Endothelial cell (in vitro differentiated cells): ENCODE measurements around the gene VRK3. TPM values are rescaled to one million over a fixed set of nuclear protein-coding genes. Genes with fewer than 3 reads are reported as not detected.

Experiments used
- DNase-seq: peaks from one replicate; pipeline ENCODE4 v3.0.0; 2021; ENCODE audit warnings: low spot score
- H3K27ac Mint-ChIP-seq: one replicate; pipeline ENCODE4 v1.8.0; 2021; ENCODE audit warnings: mixed read lengths, inconsistent platforms; ENCODE audit not compliant: unreplicated experiment
- H3K27me3 Mint-ChIP-seq: one replicate; pipeline ENCODE4 v1.8.0; 2021; ENCODE audit warnings: mild to moderate bottlenecking, moderate library complexity, mixed read lengths, inconsistent platforms; ENCODE audit not compliant: unreplicated experiment
- H3K36me3 Mint-ChIP-seq: one replicate; pipeline ENCODE4 v1.8.0; 2021; ENCODE audit warnings: mild to moderate bottlenecking, low read depth, mixed read lengths, inconsistent platforms; ENCODE audit not compliant: unreplicated experiment
- H3K4me1 Mint-ChIP-seq: one replicate; pipeline ENCODE4 v1.8.0; 2021; ENCODE audit warnings: mild to moderate bottlenecking, mixed read lengths, inconsistent platforms; ENCODE audit not compliant: unreplicated experiment
- H3K4me3 Mint-ChIP-seq: one replicate; pipeline ENCODE4 v1.8.0; 2021; ENCODE audit warnings: mild to moderate bottlenecking, mixed read lengths, inconsistent platforms; ENCODE audit not compliant: unreplicated experiment
- H3K9me3 Mint-ChIP-seq: one replicate; pipeline ENCODE4 v1.8.0; 2021; ENCODE audit warnings: mixed read lengths, inconsistent platforms; ENCODE audit not compliant: unreplicated experiment
- total RNA-seq: library from RNA; stranded (reverse); fragmentation: NEBNext Ultra II Directional; extraction: Animal tissue kit (Norgen Biotek cat#: 25700); gene quantifications from one replicate; pipeline ENCODE4 v1.2.1, GENCODE V29; 2021; ENCODE audit not compliant: unreplicated experiment
- TF ChIP-seq, protein P1 (sequence below): fragments of 200-600 bp; sonication (generic); IDR thresholded peaks from one replicate; pipeline ENCODE4 v1.5.0; 2021; ENCODE audit warnings: antibody characterized with exemption; ENCODE audit not compliant: unreplicated experiment

Gene VRK3
- total RNA-seq, 1 donor from 2014 or later: 51.2 TPM

DNA sequence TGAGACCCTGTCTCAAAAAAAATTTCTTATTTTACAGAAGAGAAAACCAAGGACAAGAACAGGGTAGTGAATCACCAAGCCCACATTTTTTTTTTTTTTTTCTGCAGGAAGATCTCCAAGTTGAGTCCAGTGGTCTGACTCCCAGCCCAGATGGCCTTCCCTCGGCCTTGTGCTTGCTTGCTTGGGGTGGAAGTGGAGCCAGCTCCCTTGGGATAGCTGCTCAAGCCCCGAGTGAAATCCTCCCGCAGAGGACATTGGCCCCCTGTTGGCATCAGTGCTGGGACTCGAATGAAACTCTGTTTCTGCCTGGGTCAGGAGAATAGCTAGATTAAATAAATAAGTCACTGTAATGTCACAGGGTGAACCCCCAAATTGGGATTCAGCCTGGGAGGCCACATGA, 86.5 kb downstream of the VRK3 start:
- H3K27ac Mint-ChIP-seq: no peak overlapping the region
- no peaks in the 10 kb centered on the region for H3K9me3 Mint-ChIP-seq
- peaks cover 4% of the 10 kb centered on the region for H3K27me3 Mint-ChIP-seq
- DNase-seq: no peak
- H3K4me3 Mint-ChIP-seq: no peak overlapping the region
- TF ChIP-seq, protein P1, sequence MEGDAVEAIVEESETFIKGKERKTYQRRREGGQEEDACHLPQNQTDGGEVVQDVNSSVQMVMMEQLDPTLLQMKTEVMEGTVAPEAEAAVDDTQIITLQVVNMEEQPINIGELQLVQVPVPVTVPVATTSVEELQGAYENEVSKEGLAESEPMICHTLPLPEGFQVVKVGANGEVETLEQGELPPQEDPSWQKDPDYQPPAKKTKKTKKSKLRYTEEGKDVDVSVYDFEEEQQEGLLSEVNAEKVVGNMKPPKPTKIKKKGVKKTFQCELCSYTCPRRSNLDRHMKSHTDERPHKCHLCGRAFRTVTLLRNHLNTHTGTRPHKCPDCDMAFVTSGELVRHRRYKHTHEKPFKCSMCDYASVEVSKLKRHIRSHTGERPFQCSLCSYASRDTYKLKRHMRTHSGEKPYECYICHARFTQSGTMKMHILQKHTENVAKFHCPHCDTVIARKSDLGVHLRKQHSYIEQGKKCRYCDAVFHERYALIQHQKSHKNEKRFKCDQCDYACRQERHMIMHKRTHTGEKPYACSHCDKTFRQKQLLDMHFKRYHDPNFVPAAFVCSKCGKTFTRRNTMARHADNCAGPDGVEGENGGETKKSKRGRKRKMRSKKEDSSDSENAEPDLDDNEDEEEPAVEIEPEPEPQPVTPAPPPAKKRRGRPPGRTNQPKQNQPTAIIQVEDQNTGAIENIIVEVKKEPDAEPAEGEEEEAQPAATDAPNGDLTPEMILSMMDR: no peak
- peaks cover 2% of the 10 kb centered on the region for H3K36me3 Mint-ChIP-seq
- H3K4me1 Mint-ChIP-seq: no peaks in the 10 kb centered on the region

DNA sequence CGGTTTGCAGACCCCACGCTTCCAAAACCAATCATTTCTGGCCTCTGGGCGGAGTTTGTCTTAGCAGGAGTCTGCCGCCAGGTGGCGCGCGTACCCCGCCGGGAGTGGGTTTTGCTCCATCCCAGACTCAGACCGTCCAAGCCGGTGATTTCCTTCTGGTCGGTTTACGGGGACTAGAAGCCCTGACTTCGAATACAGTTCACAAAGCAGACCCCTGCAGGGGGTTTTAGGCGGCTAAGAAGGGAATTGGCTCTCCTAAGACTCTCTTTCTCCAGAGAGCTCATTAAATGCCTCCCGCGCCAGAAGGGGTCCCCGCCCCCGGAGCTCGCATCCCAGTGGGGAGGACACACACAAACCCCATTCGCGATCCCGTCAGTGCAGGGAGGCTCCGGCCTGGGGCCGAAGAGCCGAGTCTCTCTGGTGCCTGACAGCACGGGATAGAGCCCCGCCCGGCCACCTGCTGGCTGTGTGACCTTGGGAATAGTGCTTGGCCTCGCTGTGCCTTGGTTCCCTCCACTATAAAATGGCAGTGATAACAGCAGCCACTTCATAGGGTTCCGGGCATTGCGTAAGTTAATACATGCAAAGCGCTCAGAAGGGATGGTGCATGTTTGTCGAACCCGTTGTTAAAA, 87.3 kb downstream of the VRK3 start:
- no peak overlapping the region for H3K4me3 Mint-ChIP-seq
- H3K27ac Mint-ChIP-seq: no peak overlapping the region
- no peaks in the 10 kb centered on the region for H3K4me1 Mint-ChIP-seq
- no peaks in the 10 kb centered on the region for H3K9me3 Mint-ChIP-seq
- peaks cover 8% of the 10 kb centered on the region for H3K27me3 Mint-ChIP-seq
- DNase-seq: peak; percentile 93
- TF ChIP-seq, protein P1: peak; percentile 97
- peaks cover 8% of the 10 kb centered on the region for H3K36me3 Mint-ChIP-seq

DNA sequence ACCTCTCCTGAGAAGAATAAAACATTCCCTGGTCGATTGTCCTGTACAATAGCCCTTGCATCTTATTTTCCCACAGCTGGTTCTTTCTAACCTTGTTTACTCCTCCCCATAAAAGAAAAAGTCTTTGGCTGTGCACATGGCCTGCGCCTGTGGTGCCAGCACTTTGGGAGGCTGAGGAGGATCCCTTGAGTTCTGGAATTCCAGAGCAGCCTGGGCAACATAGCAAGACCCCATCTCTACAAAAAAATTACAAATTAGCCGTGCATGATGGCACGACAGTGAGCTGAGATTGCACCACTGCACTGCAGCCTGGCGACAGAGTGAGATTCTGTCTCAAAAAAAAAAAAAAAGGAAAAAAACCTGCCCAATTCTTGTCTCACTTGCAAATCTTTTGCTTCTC, 88.6 kb downstream of the VRK3 start:
- Mint-ChIP-seq H3K27ac (no peak overlapping the region), H3K4me3 (no peak overlapping the region), H3K27me3 (peaks cover 8% of the 10 kb centered on the region), H3K36me3 (peaks cover 13% of the 10 kb centered on the region), H3K9me3 (no peaks in the 10 kb centered on the region), H3K4me1 (no peaks in the 10 kb centered on the region)
- TF ChIP-seq, protein P1: no peak
- no peak for DNase-seq

DNA sequence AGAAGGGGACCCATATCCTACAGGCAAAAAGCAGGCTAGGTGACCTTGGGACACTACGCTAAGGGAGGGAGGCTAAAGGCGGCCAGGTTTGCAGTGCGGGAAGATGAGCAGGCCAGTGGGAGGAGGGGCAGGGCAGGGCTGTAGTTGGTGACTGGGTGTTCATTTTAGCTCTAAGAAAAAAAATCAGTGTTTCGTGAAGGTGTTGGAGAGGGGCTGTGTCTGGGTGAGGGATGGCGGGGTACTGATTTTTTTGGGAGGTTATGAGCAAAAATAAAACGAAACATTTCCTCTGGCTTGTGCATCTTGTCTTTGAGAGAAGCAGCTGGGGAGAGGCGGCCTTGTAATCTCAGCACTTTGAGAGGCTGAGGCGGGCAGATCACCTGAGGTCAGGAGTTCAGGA, 91.5 kb downstream of the VRK3 start:
- Mint-ChIP-seq H3K4me3 (peak overlapping the region; percentile 35), H3K27me3 (peaks cover 15% of the 10 kb centered on the region), H3K36me3 (peaks cover 19% of the 10 kb centered on the region), H3K27ac (peak overlapping the region; percentile 11), H3K9me3 (no peaks in the 10 kb centered on the region), H3K4me1 (peaks cover 1% of the 10 kb centered on the region)
- no peak for DNase-seq
- TF ChIP-seq, protein P1: no peak

DNA sequence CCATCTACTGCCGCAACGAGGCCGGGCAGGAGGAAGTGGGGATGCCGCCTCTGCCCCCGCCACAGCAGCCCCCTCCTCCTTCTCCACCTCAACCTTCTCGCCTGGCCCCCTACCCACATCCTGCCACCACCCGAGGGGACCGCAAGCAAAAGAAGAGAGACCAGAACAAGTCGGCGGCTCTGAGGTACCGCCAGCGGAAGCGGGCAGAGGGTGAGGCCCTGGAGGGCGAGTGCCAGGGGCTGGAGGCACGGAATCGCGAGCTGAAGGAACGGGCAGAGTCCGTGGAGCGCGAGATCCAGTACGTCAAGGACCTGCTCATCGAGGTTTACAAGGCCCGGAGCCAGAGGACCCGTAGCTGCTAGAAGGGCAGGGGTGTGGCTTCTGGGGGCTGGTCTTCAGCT, 92.4 kb downstream of the VRK3 start:
- TF ChIP-seq, protein P1: no peak

More for the DNA sequence above, 92.4 kb downstream of the VRK3 start:
- Mint-ChIP-seq H3K9me3 (no peaks in the 10 kb centered on the region), H3K27me3 (peaks cover 24% of the 10 kb centered on the region), H3K36me3 (peaks cover 24% of the 10 kb centered on the region), H3K4me3 (no peak overlapping the region), H3K4me1 (peaks cover 8% of the 10 kb centered on the region), H3K27ac (no peak overlapping the region)
- DNase-seq: no peak
